Fibroblast of skin of left biceps (primary cell): ENCODE data around the gene SHKBP1.
"Not testable (repeated sequence)": the region's sequence is repeated elsewhere in the genome, so short reads cannot be mapped to it uniquely, and the experiment has no call there.

Experiments used
- DNase-seq, 2 experiments: peaks; one replicate each; pipeline ENCODE4 v3.0.0-alpha.2; 2013; ENCODE audit warnings: low read depth in 2 of 2

Gene SHKBP1

DNA sequence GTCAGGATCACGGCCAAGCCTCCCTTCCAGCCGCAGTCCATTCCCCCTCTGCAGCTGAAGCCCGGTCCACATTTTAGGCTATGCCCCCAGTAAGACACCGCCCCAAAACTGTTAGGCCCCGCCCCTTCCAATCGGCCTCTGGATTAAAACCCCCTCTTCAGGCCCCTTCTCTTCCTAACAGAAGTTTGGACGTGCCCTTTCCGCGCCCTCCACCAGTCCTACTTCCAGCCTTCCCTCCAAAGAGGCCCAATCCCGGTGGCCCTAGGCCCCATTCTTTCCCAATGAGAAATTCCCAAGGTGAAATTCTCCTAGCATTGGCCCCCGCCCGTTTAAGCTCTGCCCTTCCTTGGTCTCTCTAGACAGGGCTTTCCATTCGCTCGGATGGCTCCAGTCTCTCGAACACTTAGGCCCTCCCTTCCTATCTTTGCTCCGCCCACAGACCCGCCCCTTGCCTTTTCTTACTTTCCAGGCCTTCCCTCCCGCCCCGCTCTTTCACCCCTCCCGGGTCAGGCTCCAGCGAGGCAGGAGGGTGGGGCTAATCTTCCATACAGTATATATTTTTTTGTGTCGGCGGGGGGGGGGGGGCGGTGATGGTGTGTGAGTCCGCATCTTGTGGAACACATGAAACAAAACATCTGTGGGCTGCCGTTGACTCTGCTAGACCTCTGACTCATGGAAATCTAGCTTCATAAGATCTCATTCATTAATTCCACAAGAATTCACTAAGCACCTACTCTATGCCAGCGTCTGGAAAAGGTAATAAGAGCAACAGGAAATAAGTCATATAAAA is 38.1 kb downstream of the SHKBP1 start:
- DNase-seq, result peak; percentile 88 to 89

GRCh38 chr19:40616178-40616577 is 39.5 kb downstream of the SHKBP1 start:
- DNase-seq, result no peak

GRCh38 chr19:40616941-40617340 is 40.3 kb downstream of the SHKBP1 start:
- DNase-seq, result no peak

GRCh38 chr19:40617961-40618360 is 41.3 kb downstream of the SHKBP1 start:
- DNase-seq, result no peak

DNA sequence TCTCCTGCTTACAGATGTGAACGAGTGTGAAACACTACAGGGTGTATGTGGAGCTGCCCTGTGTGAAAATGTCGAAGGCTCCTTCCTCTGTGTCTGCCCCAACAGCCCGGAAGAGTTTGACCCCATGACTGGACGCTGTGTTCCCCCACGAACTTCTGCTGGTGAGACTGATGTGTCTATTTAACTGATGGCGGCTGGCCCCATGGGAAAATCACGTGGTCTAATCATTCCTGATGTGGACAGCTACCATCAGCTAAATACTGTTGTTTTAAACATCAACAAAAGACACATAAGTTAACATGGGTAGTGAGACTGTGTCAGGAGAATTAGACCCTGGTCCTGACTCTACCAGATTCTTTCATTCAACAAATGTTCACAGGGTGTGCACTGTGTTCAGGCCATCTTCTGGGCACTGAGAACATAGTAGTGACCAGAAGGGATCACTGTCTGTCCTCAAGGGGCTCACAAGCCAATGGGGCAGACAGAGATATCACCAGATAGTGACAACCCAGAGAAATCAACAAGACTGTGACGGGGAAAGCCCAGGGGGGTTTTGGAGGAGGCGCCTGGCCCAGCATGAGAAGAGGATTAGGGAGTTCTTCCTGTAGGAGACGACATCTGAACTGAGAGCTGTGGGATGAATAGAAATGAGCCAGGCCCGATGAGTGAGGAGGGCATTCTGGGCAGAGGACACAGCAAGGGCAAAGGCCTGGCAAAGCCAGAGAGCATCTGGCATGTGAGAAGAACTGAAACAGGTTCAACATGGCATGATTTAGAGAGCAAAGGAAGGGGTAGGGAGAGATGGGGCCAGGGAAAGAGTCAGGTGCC is 42.9 kb downstream of the SHKBP1 start:
- DNase-seq, result no peak

DNA sequence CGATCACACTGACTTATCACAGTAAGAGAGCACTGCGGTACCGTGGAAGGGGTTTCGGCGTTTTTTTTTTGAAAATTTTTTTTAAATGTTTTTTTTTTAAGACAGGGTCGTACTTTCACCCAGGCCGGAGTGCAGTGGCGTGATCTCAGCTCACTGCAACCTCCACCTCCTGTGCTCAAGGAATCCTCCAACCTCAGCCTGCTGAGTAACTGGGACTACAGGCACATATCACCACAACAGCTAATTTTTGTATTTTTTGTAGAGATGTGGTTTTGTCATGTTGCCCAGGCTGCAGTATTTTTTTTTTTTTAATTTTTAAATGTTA is 43.5 kb downstream of the SHKBP1 start:
- no peak for DNase-seq

DNA sequence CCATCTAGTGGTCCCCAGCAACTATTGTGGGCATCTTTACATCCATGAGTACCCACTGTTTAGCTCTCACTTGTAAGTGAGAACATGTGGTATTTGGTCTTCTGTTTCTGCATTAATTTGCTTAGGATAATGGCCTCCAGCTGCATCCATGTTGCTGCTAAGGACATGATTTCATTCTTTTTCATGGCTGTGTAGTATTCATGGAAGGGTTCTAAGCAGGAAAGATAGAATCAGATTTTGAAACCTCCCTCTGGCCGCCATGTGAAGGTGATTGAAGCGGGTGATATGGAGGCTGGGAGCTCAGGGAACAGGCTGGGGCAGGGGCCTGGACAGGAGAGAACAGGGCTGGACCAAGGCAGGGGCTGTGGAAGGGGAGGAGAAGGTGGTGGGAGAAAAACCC is 44.6 kb downstream of the SHKBP1 start:
- no peak for DNase-seq

DNA sequence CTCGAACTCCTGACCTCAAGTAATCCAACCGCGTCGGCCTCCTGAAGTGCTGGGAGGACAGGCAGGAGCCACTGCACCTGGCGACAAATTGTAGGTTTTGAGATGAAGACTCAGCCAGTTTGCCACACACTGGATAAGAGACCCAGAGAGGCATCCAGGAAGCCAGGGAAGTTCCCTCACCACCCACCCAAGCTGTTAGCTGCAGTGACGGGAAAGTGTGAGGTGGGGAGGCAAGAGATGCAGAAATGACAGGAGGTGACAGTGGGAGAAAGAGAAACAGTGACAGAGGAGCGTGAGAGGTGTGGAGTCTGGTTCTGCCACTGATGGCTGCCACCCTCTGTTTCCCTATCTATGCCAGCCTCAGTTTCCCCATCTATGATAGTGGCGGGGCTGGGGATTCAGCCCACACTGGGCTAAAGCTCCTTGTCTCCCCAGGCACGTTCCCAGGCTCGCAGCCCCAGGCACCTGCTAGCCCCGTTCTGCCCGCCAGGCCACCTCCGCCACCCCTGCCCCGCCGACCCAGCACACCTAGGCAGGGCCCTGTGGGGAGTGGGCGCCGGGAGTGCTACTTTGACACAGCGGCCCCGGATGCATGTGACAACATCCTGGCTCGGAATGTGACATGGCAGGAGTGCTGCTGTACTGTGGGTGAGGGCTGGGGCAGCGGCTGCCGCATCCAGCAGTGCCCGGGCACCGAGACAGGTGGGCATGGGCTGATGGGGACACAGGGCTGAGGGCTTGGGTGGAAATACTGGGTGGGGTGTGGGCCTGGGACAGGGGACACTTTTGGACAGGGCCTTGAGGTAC is 45.5 kb downstream of the SHKBP1 start:
- no peak for DNase-seq

DNA sequence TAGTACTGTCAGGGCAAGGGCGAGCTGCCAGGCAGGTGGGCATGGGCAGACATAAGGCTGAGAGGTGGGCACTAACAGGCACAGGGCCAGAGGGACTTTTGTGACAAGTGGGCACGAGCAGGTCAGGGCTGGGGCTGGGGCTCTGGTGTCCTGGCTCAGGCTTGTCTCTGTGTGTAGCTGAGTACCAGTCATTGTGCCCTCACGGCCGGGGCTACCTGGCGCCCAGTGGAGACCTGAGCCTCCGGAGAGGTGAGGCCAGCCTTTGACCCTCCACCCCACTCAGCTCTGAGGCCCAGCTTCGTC is 46.1 kb downstream of the SHKBP1 start:
- no peak for DNase-seq

DNA sequence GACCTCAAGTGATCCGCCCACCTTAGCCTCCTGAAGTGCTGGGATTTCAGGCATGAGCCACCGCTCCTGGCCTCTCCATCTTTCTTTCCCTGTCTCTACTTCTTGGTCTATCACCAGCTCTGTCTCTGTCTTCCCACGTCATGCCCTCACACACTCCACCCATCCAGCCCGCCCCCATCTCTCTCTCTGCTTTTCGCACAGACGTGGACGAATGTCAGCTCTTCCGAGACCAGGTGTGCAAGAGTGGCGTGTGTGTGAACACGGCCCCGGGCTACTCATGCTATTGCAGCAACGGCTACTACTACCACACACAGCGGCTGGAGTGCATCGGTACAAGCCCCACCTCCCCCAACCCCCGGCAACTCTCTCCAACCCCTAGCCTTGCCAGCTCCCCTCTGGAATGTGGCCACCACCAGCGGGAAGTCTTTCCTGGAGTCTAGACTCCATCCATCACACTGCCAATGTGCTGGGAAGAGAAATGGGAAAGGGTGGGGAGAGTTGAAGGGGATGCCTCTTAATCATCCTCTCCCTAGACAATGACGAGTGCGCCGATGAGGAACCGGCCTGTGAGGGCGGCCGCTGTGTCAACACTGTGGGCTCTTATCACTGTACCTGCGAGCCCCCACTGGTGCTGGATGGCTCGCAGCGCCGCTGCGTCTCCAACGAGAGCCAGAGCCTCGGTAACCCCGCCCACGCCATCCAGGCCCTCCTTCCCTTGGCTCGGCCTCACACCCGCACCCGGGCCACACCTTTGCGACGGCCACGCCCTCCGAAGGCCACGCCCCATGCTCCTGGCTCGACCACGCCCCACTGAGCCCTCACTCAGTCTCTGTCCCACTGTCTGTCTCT is 47.0 kb downstream of the SHKBP1 start:
- no peak for DNase-seq

DNA sequence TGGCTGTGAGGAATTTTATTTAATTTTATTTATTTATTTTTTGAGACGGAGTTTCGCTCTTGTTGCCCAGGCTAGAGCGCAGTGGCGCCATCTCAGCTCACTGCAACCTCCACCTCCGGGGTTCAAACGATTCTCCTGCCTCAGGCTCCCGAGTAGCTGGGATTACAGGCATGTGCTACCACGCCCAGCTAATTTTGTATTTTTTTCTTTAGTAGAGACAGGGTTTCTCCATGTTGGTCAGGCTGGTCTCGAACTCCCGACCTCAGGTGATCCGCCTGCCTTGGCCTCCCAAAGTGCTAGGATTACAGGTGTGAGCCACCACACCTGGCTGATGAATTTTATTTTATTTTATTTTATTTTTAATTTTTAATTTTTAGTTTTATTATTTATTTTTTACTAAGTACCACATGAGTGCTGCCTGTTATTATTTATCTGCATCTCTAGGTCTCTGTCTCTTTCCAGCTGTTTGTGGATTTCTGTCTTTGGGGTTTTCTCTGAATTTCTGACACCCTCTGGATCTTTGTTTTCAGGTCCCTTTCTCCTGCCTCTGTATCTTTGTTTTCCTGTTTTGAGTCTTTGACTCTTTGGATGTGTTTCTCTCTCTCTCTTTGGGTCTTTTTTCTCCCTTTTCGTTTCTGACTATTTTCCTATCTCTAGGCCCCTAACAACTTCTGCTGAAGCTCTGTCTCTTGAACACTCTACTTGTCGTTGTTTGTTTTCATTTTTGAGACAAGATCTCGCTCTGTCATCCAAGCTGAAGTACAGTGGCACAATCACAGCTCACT is 47.9 kb downstream of the SHKBP1 start:
- DNase-seq, result not testable (repeated sequence)

DNA sequence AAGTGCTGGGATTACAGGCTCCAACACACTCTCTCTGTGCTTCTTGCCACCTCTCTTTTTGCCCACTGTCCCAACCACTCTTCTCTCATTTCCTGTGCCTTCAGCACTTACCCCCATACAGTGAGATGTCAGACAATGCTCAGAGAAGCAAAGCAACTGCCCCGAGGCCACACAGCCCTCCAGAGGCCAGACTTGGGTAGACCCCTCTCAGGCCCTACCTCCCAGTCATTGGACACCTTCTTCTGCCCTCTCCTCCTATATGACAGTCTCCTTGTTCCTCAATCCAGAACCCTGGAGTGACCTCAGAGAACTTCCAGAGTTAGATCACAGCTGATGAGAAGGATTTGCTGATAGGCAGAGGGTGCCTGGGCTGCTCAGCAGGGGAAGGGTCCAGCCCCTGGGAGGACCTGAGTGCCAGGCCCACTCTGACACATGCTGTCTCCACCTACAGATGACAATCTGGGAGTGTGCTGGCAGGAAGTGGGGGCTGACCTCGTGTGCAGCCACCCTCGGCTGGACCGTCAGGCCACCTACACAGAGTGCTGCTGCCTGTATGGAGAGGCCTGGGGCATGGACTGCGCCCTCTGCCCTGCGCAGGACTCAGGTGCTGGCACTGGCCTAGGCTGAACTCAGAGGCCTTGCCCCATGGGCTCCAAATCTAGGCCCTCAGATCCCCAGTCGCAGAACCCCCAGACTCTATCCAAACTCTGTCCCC is 48.9 kb downstream of the SHKBP1 start:
- no peak for DNase-seq

DNA sequence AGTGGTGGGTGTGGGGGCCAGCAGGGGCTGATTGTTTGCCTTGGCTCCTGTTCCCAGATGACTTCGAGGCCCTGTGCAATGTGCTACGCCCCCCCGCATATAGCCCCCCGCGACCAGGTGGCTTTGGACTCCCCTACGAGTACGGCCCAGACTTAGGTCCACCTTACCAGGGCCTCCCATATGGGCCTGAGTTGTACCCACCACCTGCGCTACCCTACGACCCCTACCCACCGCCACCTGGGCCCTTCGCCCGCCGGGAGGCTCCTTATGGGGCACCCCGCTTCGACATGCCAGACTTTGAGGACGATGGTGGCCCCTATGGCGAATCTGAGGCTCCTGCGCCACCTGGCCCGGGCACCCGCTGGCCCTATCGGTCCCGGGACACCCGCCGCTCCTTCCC is 50.2 kb downstream of the SHKBP1 start:
- no peak for DNase-seq

DNA sequence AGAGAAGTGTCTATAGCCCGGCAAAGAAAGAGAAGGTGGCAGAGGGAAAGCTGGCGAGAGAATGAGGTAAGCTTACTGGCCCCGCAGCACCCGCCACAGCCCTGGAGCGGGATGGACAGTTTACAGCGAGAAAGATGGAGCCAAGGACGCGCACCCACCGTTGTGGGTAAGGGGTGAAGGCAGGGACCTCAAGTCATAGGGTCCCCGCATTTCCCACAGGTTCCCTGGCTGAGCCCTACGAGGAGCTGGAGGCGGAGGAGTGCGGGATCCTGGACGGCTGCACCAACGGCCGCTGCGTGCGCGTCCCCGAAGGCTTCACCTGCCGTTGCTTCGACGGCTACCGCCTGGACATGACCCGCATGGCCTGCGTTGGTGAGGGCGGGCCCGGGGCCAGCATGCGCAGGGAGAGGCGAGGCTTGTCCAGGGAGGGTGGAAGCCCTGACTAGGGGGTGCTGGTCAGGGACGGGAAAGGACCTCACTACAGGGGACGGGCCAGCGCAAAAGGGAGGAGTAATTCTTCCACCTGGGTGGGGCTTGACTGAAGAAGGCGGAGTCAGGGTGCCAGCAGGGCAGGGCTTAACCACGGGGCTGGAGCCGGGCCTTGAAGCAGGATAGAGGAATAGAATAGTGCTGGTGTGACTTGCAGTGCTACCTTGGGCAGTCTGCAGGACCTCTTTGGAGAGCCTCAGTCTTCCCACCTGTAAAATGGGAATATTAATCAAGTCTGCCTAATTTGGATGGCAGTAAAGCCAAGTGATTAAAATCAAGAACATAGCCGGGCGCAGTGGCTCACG is 51.0 kb downstream of the SHKBP1 start:
- no peak for DNase-seq

DNA sequence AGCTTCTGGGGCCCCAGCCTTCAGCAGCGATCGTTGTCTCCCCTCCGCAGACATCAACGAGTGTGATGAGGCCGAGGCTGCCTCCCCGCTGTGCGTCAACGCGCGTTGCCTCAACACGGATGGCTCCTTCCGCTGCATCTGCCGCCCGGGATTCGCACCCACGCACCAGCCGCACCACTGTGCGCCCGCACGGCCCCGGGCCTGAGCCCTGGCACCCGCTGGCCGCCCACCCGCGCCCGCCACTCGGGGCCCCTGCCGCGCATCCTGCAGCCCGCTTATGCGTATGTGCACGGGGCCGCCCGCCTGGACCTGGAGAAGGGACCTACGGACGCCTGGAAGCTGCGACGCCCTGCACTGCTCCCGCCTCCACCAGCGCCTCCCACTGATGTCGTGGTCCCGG is 52.7 kb downstream of the SHKBP1 start:
- no peak for DNase-seq

- no peak for DNase-seq
Observed at GRCh38 chr19:40630571-40631160, 54.0 kb downstream of the SHKBP1 start.

DNA sequence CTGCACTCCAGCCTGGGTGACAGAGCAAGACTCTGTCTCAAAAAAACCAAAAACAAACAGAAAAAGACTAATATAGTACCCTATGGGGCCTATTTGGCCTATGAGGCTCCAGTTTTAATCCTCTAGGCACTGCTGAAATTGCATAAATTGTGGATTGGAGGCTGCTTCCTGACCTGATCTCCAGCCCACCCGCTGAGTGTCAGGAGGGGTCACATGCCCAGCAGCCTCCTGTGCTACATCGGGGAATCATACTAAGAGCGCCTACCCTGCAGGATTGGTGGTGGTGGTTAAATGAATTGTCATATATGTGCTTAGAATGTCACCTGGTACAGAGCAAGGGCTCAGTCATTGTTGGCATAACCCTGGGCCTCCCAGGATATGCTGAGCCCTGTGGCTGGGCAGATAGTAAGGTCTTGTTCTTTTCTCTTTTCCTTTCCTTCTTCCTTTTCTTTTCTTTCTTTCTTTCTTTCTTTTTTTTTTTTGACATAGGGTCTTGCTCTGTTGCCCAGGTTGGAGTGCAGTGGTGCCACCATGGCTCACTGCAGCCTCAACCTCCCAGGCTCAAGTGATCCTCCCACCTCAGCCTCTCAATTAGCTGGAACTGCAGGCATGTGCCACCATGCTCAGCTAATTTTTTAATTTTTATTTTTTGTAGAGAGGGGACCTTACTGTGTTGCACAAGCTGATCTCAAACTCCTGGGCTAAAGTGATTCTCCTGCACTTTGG is 55.8 kb downstream of the SHKBP1 start:
- no peak for DNase-seq

DNA sequence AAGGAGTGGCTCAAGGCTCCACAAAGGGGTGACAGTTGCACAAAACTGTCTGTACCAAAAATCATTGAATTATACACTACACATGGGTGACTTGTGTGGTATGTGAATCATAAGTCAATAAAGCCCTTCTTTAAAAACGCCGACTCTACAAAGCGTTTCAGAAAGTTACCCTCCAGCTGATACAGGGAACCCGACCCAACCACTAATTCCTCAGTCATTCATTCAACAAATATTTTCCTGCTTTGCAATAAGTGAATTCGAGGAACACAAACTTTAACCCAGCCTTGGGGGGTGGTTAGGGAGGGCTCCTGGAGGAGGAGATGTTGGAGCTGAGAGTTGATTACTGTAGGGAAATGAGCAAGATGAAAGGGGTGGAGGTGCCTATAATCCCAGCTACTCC is 56.5 kb downstream of the SHKBP1 start:
- DNase-seq, result no peak
